22Rv1 (cell line): ENCODE data around the gene SEPTIN14.
A peak's percentile ranks its signal among the peaks of the same experiment; 100 is the strongest.
"Not testable (repeated sequence)": the region's sequence is repeated elsewhere in the genome, so short reads cannot be mapped to it uniquely, and the experiment has no call there.

ENCODE experiments used
- CTCF ChIP-seq: fragments of 450-650 bp; IDR thresholded peaks from 2 replicates; pipeline ENCODE4 v1.5.1; 2017; ENCODE audit warnings: mild to moderate bottlenecking
- ZFX ChIP-seq: fragments of 450-650 bp; IDR thresholded peaks from 2 replicates; pipeline ENCODE4 v1.6.1; 2017; ENCODE audit warnings: antibody characterized with exemption, borderline replicate concordance

- TF ChIP-seq CTCF = peak; percentile 32
- TF ChIP-seq ZFX = not testable (repeated sequence)
Observed at GRCh38 chr7:55744706-55745105, 117.8 kb downstream of the SEPTIN14 start.
